OCI-LY3 (cell line): ENCODE data around the gene TRAPPC2.

ENCODE experiments used
- H2AFZ ChIP-seq: fragments of 200-600, 300-600 bp; shearing (Covaris generic); 2 replicates; pipeline ENCODE4 v1.6.0; 2014; ENCODE audit warnings: antibody characterized with exemption, low read depth, low read length
- H3K27ac ChIP-seq: fragments of 200-600, 300-600 bp; sonication (generic); 2 replicates; pipeline ENCODE4 v1.5.1; 2014; ENCODE audit warnings: mild to moderate bottlenecking, low read length, moderate library complexity, mixed read lengths
- H3K27me3 ChIP-seq: fragments of 200-600, 300-600 bp; sonication (generic); 2 replicates; pipeline ENCODE4 v1.6.1; 2014; ENCODE audit warnings: low read depth, low read length, mixed read lengths
- H3K36me3 ChIP-seq: fragments of 200-600, 300-600 bp; sonication (generic); replicated peaks from 2 replicates; pipeline ENCODE3; 2014; ENCODE audit warnings: low read depth, low read length, mixed read lengths
- H3K4me1 ChIP-seq: fragments of 300-600, 200-600 bp; sonication (generic); 2 replicates; pipeline ENCODE4 v1.6.1; 2014; ENCODE audit warnings: low read length, mixed read lengths
- H3K4me2 ChIP-seq: fragments of 200-600, 300-600 bp; sonication (generic); 2 replicates; pipeline ENCODE4 v1.6.1; 2014; ENCODE audit warnings: low read length, mixed read lengths
- H3K4me3 ChIP-seq: fragments of 300-600, 200-600 bp; sonication (generic); 2 replicates; pipeline ENCODE4 v1.5.1; 2014; ENCODE audit warnings: antibody characterized with exemption, mild to moderate bottlenecking, low read length, moderate library complexity
- H3K79me2 ChIP-seq: fragments of 300-600, 200-600 bp; shearing (Covaris generic); 2 replicates; pipeline ENCODE4 v1.6.1; 2014; ENCODE audit warnings: mild to moderate bottlenecking, low read length, mixed read lengths
- H3K9ac ChIP-seq: fragments of 300-600, 200-600 bp; shearing (Covaris generic); 2 replicates; pipeline ENCODE4 v1.6.0; 2014; ENCODE audit warnings: mild to moderate bottlenecking, low read length, moderate library complexity
- H3K9me3 ChIP-seq: fragments of 200-600, 300-600 bp; shearing (Covaris generic); 2 replicates; pipeline ENCODE4 v1.6.1; 2014; ENCODE audit warnings: low read length, mixed read lengths; ENCODE audit not compliant: insufficient read depth
- H4K20me1 ChIP-seq: fragments of 200-600, 300-600 bp; sonication (generic); 2 replicates; pipeline ENCODE4 v1.6.1; 2016; ENCODE audit warnings: low read length, mixed read lengths; ENCODE audit not compliant: insufficient read depth
- EZH2phosphoT487 ChIP-seq: fragments of 200-600 bp; shearing (Covaris generic); IDR thresholded peaks from 2 replicates; pipeline ENCODE4 v1.6.1; 2018; ENCODE audit warnings: antibody characterized with exemption, mixed run types, low read depth
- TF ChIP-seq, protein P1 (sequence below): fragments of 200-600, 300-600 bp; sonication (generic); IDR thresholded peaks from 2 replicates; pipeline ENCODE4 v1.5.1; 2014; ENCODE audit warnings: antibody characterized with exemption, low read length, low read depth

TRAPPC2 gene

DNA sequence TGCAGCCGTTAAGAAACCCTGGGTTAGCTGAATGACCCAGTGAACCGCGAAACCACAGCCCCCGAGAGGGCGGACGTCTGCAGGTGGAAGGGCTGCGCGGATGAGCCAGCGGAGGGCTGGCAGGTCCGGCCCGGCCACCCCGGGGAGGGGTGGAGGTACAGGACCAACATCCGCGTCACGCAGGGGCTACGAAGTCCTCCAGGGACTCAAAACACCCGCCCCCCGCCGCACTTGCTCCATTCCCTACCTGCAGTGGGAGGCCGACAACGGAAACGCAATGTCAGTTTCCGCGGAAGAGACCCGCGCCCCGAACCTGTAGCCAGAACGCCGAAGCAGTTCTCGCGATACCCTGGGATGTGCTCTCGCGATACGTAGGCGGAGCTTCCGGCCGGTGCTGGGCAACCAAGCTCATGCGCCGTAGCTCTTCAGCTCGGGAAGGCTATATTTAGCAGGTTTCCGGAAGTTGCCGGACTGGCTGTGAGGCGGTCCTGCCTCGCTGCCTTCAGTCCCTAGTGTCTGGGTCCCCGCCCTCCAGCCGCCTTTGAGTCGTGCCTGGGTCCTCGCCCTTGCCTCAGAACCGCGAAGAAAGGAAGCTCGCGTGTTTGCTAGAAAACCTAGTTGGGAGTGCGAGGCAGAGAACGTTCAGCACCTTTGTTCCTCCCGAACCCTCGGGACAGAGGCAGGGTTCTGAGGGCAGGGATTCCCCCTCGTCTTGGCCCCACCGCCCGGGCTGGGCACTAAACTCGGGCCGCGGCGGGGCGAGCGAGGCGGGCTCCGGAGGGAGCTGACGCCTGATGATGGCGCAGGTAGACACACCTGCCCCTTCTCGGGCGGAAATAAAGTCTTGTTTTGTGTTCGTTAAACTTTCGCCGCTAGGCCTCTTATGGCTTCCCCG is at the start of gene TRAPPC2, which contains the start of gene OFD1:
TSS of gene TRAPPC2 (minus strand) at position 343 of the 895 bp plus-strand sequence. CDS start 14,657 bp downstream, outside the sequence.
TSS of gene OFD1 (plus strand) at position 471 of the 895 bp plus-strand sequence. CDS start at position 795, 324 bp downstream.
- Histone ChIP-seq H3K27me3 (no peaks in the 10 kb centered on the region), H3K9me3 (no peaks in the 10 kb centered on the region), H3K27ac (peak within 1 kb of the TSS; percentile 99), H3K36me3 (peaks cover 23% of the 10 kb centered on the region), H3K4me2 (peak within 1 kb of the TSS; percentile 85), H3K4me3 (peak within 1 kb of the TSS; percentile 94), H2AFZ (peak within 1 kb of the TSS; percentile 69), H3K4me1 (peaks cover 38% of the 10 kb centered on the region), H4K20me1 (no peaks in the 10 kb centered on the region), H3K79me2 (peaks cover 57% of the 10 kb centered on the region), H3K9ac (peak within 1 kb of the TSS; percentile 92)
- TF ChIP-seq, protein P1, sequence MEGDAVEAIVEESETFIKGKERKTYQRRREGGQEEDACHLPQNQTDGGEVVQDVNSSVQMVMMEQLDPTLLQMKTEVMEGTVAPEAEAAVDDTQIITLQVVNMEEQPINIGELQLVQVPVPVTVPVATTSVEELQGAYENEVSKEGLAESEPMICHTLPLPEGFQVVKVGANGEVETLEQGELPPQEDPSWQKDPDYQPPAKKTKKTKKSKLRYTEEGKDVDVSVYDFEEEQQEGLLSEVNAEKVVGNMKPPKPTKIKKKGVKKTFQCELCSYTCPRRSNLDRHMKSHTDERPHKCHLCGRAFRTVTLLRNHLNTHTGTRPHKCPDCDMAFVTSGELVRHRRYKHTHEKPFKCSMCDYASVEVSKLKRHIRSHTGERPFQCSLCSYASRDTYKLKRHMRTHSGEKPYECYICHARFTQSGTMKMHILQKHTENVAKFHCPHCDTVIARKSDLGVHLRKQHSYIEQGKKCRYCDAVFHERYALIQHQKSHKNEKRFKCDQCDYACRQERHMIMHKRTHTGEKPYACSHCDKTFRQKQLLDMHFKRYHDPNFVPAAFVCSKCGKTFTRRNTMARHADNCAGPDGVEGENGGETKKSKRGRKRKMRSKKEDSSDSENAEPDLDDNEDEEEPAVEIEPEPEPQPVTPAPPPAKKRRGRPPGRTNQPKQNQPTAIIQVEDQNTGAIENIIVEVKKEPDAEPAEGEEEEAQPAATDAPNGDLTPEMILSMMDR, result no peak
- TF ChIP-seq EZH2phosphoT487, result no peak

DNA sequence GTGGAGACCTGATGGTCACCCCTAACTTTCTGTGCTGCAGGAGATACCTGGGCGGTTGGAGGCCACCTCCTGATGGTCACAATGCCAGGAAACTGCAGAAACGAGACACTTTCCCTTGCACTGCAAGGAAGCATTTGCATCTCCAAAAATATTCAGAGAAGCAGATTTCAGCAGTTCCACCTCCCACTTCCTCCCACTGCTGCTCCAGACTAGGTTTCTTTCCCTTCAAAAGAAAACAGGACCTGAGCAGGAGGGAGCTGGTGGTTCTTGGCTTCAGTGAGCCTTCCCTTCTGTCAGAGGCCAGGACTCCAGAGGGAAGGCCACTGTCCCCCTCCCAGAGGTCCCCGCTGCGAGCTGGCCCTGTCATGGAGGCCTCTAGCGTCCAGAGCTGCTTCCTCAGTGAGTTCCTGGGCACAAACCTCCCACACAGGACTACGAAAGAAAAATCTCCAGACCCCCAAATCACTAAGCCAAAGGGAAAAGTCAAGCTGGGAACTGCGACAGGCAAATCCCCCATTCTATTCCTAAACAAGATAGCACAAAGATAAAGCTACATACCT is 46.5 kb upstream of the TRAPPC2 start:
- H3K9ac ChIP-seq, result no peak overlapping the region
- H2AFZ ChIP-seq, result no peak overlapping the region
- H3K79me2 ChIP-seq, result no peaks in the 10 kb centered on the region
- H3K4me2 ChIP-seq, result no peak overlapping the region
- H3K4me1 ChIP-seq, result no peaks in the 10 kb centered on the region
- H3K36me3 ChIP-seq, result peaks cover 13% of the 10 kb centered on the region
- H3K9me3 ChIP-seq, result no peaks in the 10 kb centered on the region
- H3K27me3 ChIP-seq, result no peaks in the 10 kb centered on the region
- H4K20me1 ChIP-seq, result no peaks in the 10 kb centered on the region
- TF ChIP-seq, protein P1, result no peak
- no peak for TF ChIP-seq EZH2phosphoT487
- H3K27ac ChIP-seq, result no peak overlapping the region
- H3K4me3 ChIP-seq, result no peak overlapping the region

DNA sequence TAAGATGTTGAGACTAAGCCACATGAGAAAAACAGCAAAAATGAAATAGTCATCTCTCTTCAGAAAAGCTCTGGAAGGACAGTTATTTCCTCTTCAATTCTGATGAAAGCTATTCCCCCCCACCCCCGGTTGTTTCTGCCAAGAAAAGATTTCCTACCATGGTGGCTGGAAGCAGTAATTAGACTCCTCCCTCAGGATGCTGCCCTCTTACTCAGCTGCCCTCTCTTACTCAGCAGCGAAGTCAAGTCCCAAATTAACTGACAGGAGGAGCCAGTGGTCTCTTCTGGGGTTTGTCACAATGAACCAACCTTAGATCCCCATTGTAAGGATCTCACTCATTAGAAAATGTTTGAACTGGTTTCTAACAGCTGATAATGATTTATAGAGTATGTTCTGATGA is 44.5 kb upstream of the TRAPPC2 start:
- no peak overlapping the region for H3K27ac ChIP-seq
- H4K20me1 ChIP-seq, result no peaks in the 10 kb centered on the region
- no peak overlapping the region for H2AFZ ChIP-seq
- H3K79me2 ChIP-seq, result no peaks in the 10 kb centered on the region
- H3K36me3 ChIP-seq, result peaks cover 29% of the 10 kb centered on the region
- no peaks in the 10 kb centered on the region for H3K27me3 ChIP-seq
- H3K4me3 ChIP-seq, result no peak overlapping the region
- no peak overlapping the region for H3K9ac ChIP-seq
- TF ChIP-seq EZH2phosphoT487, result no peak
- TF ChIP-seq, protein P1, result no peak
- no peaks in the 10 kb centered on the region for H3K9me3 ChIP-seq
- no peak overlapping the region for H3K4me2 ChIP-seq
- no peaks in the 10 kb centered on the region for H3K4me1 ChIP-seq

DNA sequence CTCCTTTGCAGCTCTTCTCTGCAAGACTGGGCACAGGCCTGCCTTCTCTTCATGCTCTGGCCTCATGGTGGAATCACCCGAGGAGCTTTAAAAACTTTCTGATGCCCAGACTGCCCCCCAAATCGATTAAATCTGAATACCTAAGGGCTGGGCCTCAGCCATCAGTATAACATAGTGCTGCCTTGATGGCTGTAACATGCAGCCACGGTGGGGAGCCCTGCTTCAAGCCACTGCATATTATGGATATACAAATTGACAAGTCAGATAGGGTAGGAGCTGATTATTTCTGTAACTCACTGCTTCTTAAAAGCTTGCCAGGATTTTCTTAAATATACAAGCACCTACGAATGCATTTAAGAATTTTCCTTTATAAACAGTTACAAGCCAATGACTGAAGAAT is 42.0 kb upstream of the TRAPPC2 start:
- TF ChIP-seq, protein P1, result no peak
- TF ChIP-seq EZH2phosphoT487, result no peak
- no peaks in the 10 kb centered on the region for H4K20me1 ChIP-seq
- H3K36me3 ChIP-seq, result peaks cover 41% of the 10 kb centered on the region
- H3K4me3 ChIP-seq, result no peak overlapping the region
- H3K27ac ChIP-seq, result no peak overlapping the region
- H3K79me2 ChIP-seq, result no peaks in the 10 kb centered on the region
- no peak overlapping the region for H3K4me2 ChIP-seq
- no peak overlapping the region for H3K9ac ChIP-seq
- H3K9me3 ChIP-seq, result no peaks in the 10 kb centered on the region
- no peak overlapping the region for H2AFZ ChIP-seq
- H3K4me1 ChIP-seq, result no peaks in the 10 kb centered on the region
- no peaks in the 10 kb centered on the region for H3K27me3 ChIP-seq
